Stimulated activated CD8-positive, alpha-beta memory T cell treated with anti-CD3 and anti-CD28 coated beads, Interleukin-7, amount 100 ng/mL, for 4 hours (primary cell): ENCODE results near the gene PLCB4.

Experiments
- DNase-seq, 2 donors: peaks; one replicate each; pipeline ENCODE4 v3.0.0-alpha.2; 2020; ENCODE audit warnings: low read depth in 2 of 2

The PLCB4 gene

DNA sequence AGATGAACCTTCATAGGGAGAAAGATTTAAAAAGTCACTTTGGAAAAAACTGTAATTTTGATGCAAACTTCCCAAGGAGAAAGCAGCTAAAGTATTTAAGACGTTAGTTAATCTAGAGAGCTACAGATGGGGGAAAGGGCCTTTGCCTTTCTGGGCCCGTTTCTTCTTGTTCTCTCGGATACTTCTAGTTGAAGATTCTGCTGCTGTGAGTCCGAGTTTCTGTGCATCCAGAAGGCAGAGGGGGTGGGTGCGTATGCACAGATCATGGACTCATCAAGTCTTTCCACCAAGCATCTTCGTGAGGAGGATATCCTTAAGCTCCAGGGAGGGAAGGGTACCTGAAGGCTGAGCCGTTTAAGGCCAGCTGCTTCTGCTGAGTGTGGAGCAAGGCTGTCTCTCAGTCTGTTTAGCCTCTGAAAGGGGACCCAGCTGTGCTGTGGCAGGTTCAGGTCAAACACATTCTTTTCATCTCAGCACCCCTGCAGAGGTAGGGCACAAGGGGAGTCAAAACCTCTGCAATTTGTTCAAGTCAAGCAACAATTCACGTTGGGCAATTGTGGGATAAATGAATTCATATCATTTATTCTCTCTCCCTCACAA is 449.8 kb downstream of the PLCB4 start:
- DNase-seq = no peak

DNA sequence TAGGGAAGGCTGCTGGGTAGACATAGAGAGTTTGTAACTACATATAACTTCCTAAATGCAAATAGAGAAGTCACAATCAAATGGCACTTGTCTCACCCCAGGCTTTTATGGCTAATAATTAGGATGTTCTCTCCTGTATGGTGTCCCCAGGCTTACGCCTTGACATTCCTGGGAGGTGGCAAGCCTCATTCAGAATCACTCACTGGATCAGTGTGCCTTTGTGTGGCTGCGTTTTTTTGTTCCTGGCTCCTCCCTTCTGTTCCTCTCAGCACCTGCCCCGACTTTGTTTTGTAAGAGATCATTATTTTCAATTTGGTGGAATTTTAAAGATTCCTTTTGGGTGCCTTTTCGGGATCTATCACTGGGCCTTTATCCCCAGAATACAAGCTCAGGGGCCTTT is 451.2 kb downstream of the PLCB4 start:
- no peak for DNase-seq

DNA sequence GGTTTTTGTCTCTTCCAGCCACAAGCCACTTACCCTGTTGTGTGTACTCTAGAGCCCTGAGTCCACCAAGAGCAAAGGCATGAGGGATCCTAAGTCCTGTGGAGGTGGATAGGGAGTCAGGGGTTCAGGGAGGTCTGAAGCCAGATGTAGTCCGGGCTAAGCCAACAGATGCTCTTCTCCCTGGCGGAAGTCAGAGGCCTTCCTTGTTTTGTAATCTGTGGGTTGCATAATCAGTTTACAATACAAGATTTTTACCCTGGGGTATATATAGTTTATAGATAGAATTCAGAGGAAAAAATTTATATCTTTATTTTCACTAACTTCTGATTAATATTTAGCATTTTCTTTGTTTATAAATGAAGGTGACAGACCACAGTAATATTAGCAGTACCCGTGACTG is 454.7 kb downstream of the PLCB4 start:
- no peak for DNase-seq
